GM18861 (cell line): ENCODE data around the gene TDRD7.

ENCODE experiments used
- ATAC-seq: cut with Tn5 transposase; IDR thresholded peaks from one replicate; pipeline ENCODE4 v1.9.1; 2021; ENCODE audit not compliant: unreplicated experiment

TDRD7 gene

DNA sequence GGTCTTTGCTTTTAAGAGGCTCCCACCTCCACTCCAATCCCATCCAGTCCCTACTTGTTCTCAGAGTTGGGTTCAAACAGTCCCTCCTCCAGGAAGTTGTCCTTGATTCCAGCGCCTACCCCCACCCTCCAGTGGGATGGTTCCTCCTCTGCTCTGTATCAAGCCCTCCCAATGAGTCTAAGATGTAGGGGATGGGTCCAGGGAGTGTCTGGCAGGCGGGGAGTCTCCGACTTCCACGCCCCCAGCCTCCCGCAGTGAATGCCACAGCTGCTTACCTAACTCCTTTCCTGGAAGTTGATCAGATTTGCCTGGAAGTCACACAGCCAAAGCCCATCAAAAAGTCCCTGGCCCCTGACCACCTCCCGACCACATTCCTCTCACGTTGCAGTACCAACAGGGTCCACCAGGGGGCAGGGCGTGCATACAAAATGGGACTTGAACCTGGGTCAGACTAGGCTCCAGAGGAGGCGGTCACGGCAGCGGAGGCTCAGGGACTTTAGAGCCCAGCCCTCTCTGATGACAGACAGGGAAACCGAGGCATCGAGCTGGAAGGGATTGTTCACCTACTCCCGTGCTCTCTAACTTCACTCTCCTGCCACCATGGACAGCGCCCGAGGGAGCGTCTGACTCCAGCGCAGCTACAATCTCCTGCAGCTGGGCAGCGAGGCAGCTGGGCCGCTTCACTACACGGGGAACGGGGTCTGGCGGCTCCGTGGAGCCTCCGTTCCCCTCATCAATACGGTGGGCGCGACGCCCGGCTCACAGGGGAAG lies 25.0 kb upstream of the TDRD7 start:
- no peak for ATAC-seq

DNA sequence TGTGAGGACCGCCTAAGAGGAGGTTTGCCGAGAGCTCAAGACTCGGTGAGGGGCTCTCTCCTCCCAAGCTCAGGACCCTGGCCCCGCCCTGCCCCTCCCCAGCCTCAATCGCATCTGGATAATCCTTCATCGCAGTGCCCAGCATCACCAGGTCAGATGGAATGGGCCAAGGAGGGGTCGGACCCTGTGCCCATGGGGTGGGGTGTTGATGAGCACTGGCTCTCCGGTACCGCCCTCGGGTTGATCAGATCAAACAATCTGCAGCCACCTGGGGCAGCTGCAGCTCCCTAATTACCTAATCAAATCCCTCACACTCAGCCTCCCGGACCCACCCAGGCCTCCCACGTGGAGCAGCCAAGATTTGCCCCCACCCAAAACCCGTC lies 24.4 kb upstream of the TDRD7 start:
- no peak for ATAC-seq

DNA sequence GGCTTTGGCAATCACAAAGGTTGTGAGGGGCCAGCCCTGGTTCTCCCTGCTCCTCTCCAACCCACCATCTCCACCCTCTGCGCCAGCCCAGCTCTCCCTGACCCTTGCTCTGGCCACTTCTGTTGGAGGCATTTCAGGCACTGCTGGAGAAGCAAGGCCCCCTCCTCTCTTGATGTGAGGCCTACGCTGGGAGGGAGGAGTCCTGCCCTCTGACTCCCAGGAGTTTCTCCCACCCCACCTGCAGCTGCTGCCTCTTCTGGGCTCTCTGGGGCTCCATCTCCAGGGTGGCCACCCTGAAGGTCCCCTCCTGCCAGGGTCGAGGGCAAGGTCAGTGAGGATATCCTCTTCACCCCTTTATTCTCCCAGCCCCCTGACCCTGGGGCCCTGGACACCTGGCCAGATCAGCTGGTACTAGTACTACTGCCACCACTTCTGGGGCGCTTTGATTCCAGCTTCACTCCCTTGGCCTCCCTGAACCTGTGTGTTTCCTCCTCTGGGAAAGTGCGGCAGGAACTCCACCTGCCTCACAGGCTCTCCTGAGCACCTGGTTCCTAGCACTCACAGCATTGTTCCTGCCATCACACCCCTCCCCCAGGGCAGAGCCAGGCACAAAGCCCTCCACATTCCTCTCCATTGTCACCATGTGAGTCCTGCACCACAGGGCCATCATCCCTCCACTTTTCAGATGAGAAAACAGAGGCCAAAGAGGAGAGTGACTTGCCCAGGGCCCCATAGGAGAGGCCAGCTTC lies 23.8 kb upstream of the TDRD7 start:
- no peak for ATAC-seq

DNA sequence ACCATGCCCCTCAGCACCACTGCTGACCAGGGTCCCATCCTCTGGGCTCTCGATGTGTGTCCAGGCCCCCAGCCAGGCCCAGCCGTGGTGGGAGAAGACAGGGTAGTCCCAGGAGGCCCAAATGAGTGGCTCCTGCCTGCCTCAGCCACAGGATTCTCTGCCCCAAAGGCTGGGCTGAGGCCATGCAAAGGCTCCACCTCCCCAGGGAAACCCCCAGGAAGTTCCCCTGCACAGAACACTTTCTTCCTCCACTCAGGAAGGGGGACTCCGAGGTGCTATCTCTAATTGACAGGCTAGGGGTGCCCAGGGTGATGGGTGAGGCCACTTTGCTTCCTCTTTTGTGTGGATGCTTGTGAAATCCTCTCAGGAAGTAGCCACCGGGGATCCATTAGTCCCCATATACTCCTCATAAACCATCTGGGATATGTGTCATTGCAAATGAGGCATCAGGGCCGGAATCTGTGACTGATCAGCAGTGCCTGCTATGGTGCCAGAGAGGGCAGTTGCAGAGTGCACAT lies 23.1 kb upstream of the TDRD7 start:
- ATAC-seq, result peak; percentile 67

DNA sequence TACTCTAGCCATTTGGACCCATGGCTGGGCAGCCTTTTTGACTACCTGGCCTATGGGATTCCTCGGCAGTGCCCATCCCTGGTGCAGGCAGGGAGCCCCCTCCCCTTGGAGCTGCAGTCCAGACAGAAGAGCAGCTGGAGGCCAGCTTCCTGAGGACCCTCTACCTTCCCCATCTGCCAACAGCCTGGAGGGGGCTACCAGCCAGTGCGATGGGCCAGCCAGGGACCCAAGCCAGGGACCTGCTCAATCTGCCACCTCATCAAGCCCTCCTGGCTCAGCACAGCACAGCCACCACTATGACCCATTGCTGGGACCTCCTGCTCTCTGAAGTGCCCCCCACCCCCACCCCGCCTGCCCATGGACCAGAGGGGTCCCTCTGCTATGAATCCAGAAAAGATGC lies 22.6 kb upstream of the TDRD7 start:
- ATAC-seq, result no peak

DNA sequence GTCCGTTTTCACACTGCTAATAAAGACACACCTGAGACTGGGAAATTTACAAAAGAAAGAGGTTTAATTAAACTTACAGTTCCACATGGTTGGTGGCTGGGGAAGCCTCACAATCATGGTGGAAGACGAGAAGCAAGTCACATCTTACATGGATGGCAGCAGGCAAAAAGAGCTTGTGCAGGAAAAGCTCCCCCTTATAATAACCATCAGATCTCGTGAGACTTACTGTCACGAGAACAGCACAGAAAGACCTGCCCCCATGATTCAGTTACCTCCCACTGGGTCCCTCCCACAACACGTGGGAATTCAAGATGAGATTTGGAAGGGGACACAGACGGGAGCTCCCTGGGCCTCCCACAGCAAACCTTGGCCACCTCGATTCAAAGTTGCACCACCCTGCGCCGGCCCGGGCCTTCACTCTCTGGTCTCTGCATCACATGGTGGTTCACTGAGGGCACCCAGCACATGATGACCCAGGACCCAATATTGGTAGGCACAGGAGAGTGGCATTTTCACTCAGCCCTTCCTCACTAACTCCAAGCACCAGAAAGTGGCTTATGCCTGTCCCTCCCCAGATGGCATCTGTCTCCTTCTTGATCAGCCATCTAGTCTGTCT lies 21.0 kb upstream of the TDRD7 start:
- ATAC-seq, result no peak

DNA sequence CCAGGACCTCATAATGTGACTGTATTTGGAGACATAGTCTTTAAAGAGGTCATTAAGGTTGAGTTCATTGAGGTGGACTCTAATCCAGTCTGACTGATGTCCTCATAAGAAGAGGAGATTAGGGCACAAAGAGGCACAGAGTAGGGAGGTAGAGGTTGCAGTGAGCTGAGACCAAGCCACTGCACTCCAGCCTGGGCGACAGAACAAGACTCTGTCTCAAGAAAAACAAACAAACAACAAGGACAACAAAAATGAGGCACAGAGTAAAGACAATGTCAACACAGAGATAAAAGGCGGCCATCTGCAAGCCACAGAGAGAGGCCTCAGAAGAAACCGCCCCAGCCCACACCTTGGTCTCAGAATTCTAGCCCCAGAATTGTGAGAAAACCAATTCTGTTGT lies 17.0 kb upstream of the TDRD7 start:
- no peak for ATAC-seq

DNA sequence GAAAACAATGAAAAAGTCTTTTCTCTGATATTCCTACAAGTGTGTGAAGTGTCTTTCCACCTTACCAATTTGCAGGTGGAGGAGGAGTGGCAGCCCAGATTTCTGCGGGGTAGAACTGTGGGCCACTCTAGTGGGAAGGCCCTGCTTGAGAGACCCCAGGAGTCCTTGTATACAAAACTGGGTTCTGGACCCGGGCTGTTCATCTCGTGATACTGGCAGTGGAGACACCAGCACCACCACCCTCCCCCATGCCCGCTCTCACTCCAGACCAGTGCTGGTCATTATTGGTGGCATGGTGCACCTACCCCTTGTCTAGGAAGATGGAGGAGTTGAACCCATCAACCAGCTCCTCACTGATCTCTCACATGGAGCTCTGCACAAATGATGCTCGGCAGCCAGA lies 16.2 kb upstream of the TDRD7 start:
- ATAC-seq, result no peak

DNA sequence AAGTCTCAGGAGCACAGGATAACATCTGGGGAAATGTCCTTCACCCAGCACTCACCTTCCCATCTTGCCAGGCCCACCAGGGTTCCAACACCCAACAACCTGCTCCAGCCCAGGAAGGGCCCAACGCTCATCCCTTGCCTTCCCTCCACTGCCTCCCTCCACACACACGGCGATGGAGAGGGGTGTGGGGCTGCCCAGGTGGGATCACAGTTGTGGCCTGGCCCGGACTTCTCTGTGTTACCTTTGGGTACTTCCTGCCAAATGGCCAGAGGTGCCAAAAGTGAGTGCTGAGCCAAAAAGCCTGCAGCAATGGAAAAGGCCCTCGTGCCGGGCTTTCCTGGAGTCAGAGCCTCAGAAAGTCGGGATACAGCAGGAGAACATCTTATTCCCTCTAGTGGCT lies 15.6 kb upstream of the TDRD7 start:
- no peak for ATAC-seq

DNA sequence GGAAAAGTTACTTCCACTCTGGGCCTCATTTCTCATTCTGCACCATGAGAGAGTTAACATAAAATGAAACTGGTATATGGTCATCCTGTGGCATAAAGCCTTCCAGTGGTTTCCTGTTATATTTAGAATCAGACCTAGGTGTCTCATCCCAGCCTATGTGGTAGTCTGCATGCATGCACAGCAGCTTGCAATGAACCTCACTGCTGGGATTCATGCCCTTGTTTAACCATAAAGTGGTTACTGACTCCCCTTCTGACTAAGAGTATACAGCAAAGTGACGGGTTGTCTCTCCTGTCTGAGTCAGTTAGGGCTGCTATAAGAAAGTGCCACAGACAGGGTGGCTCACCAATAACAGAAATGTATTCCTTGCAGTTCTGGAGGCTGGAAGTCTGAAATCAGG lies 14.7 kb upstream of the TDRD7 start:
- ATAC-seq, result no peak

DNA sequence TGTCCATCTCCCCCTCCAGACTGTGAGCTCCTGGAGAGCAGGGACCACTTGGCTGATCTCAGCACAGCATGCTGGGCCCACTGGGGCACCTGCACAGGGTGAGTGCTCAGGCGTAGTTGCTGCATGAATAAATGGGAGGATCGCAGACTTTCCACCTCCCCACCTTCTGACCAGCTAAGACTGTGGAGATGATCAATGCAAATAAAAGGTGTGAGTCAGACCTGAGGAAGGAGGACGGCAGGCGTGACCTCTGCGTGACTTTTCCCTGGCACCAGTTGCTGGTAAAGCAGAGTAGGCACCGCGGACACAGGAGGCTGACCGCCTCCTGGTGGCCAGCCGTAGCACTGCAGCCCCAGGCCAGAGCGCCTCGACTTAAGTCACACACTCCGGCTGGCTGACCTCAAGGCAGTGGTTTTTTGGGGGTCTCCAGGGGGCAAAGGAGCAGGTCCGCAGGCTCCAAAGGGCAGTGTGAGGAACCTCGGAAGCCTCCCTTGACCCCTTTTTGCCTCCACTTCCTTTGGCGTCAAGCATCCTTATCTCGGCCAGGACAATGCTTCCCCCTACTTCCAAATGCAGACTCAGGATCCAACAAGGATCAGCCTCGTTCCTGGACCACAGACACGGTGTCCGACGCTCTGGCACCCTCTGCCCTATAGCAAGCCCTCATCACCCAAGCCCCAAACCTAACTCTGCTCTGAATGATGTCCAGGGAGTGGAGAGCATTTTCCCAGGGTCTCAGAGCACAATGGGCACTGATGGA lies 12.7 kb upstream of the TDRD7 start:
- ATAC-seq, result no peak

DNA sequence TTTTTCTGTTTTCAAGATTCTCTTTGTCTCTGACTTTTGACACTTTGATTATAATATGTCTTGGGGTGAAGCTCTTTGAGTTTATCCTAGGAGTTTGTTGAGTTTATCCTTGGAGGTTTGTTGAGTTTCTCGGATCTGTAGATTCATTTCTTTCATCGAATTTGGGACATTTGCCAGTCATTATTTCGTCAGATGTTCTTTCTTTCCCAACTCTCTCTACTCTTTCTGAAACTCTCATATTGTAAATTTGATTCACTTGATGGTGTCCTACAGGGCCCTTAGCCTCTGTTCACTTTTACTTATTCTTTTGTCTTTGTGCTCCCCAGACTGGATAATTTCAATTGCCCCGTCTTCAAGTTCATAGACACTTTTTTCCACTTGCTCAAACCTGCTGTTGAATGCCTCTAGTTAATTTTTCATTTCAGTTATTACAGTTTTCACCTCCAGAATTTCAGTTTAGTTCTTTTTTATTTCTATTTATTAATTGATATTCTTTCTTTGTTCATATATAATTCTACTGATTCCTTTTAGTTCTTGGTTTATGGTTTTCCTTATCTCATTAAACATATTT lies 8.1 kb upstream of the TDRD7 start:
- no peak for ATAC-seq

DNA sequence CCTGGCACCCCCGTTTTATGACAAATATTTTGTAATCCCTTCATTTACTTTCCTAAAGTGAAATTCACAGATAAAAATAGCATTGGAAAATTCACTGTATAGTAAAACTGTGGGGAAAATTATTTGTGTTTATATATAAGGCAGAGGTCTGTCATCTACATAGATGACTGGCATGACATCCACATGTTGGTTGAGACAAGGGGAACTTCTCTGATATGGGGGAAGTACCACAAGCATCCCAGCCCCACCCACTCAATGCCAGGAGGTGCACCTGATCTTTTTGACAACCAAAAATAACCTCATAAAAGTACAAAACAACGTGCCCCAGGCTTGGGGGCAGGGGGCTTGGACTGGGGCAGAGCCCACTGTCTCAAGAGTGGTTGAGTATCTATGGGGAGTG lies 6.3 kb upstream of the TDRD7 start:
- ATAC-seq, result no peak

DNA sequence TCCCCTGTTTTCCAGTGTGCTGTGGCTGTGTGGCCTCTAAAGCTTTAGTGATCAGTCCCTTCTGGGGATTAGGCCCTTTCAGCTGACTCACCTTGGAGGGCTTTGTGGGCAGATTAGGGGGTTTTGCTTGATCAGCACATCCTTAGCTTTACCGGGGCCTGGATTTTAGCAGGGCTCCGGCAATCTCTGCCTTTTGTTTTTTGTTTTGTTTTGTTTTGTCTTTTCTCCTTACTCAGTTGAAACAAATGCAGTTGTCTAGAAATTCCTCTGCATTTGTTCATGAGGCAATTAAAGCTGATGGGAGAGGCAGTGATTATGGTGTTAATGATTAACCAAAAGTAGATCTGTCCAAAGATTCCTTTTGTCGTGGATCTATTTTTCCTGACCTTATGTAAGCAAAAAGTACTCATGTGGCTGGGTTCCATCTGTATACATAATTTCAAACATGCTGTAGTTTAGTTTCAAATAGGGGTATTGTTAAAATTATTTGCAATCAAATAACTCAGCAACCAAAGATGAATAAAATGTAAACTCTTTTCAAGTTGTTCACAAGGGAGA lies 5.2 kb upstream of the TDRD7 start:
- no peak for ATAC-seq

DNA sequence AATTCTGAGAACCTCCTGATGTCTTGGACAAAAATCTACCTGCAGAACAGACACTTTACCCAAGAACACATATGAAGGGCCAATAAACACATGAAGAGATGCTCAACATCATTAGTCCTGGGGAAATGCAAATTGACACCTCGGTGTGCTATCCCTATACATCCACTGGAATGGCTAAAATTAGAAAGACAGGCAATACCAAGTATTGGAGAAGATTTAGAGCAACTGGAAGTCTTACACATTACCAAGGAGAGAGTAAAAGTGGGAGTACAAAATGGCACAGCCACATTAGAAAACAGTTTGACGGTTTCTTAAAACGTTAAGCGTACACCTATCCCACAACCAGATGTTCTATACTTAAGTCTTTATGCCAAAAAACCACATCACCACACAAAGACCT lies 3.3 kb upstream of the TDRD7 start:
- ATAC-seq, result no peak

DNA sequence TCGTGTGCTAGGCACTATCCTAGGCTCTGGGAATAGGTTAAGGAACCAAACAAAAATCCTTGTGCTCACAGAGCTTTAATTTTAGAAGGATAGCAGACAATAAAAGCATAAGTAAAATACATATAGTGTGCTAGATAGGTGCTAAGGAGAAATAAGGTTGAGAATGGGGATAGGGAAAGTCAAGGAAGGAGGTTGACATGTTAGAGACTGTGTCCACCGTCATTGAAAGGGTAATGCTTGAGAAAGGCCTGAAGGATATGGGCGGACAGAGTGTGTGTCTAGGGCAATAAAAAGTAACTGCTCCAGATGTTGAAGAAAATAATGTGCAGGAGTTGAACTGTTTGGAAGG lies 482 bp upstream of the TDRD7 start:
- peak; percentile 7 for ATAC-seq

DNA sequence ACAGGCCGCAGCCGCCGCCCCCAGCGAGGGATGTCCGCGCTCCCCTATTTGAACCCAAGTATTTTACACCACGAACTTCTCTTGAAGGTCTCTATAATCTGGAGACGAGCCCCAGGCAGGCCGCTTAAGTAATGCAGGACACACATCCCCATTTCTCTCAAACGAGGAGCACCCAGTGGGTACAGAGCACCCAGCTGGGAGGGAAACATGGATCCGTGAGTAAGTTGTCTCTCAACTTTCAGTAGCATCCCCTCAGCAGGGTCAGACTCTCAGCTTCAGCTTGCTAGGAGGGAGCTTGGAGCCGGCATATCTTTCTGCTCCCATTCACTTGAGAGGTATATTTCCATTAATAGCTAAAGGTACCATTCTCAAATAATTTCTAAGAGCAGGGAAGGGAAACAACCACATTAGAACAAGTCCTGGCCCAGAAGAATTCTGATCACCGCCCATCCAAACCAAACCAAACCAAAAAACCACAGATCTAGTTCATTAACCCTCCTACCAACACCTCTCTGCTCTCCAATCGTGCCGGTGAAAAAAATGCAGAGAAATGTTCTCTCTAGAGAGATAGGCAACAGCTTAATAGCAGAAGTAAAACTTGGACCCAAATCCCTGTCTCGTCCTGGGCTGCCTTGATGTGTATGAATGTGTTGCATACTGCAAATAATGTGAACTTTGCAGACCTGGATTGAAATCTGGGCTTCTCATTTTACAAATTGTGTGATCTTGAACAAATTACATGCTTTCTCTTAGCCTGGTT lies 910 bp downstream of the TDRD7 start:
- ATAC-seq, result peak; percentile 22

DNA sequence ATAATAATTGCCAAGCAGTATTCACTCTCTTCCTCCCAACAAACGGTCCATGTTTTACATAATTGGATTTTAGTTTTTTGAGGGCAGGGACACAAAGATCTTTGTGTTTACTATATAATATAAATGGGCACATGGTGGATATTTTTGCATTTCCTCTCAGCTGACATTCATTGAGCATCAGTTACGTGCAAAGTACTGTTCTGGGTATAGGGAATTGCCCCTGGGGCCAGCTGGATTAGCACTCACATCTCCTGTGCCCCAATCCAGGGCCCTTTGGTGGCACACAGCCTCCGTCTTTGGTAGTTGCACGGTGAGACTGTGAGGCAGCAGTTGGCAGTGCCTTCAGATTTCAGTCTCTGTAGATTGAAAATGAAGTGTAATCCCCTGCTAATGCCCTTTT lies 1.6 kb downstream of the TDRD7 start:
- no peak for ATAC-seq

DNA sequence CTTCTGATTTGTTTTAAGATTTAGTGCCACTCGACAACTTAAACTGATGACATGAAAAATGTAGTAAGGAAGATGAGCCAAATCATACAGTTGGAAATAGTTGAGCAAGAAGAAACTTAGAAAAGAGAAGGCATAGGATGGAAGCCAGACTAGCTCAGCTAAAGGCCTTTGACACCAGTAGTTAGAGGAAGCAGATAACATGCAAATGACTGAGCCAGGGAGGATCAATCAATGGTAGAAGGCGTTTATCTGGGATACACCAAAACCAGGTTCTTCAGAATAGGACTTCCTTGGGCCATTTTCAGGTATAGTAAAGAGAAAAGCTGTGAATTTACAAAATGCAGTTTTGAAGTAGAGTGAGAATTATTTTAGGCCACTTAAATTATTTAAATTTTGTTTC lies 3.2 kb downstream of the TDRD7 start:
- no peak for ATAC-seq

DNA sequence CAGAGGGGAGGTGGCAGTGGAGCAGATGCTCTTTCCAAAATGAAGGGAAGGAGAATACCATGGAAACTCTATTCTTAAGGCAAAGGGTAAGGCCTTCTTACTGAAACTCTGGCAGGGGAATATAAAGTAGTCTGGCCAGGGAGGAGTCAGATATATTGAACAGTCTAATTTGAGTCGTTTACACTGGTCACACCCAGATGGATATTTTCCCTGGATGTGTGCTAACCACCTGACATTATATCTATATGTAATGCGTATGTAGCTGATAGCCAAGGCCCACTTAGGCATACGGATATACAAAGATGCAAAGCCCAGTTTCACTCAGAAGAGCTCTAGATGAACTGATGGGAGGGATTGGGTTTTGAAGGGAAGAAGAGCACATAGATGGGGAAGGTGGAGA lies 7.0 kb downstream of the TDRD7 start:
- ATAC-seq, result no peak
